Measurements from ENCODE around the gene TGFA. TPM values are rescaled to one million over a fixed set of nuclear protein-coding genes. Genes with fewer than 3 reads are reported as not detected.

The TGFA gene
- total RNA-seq, 1 donor from 2014 or later = 1.4 TPM

GRCh38 chr2:70426341-70426740 is 127.3 kb downstream of the TGFA start:
- TF ChIP-seq, protein P1, sequence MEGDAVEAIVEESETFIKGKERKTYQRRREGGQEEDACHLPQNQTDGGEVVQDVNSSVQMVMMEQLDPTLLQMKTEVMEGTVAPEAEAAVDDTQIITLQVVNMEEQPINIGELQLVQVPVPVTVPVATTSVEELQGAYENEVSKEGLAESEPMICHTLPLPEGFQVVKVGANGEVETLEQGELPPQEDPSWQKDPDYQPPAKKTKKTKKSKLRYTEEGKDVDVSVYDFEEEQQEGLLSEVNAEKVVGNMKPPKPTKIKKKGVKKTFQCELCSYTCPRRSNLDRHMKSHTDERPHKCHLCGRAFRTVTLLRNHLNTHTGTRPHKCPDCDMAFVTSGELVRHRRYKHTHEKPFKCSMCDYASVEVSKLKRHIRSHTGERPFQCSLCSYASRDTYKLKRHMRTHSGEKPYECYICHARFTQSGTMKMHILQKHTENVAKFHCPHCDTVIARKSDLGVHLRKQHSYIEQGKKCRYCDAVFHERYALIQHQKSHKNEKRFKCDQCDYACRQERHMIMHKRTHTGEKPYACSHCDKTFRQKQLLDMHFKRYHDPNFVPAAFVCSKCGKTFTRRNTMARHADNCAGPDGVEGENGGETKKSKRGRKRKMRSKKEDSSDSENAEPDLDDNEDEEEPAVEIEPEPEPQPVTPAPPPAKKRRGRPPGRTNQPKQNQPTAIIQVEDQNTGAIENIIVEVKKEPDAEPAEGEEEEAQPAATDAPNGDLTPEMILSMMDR (conservative IDR thresholded peaks at IDR 0.05) = no peak
- H3K27me3 Mint-ChIP-seq (ENCODE audit: low read depth) = peaks cover 7% of the 10 kb centered on the region
- H3K27ac Mint-ChIP-seq (ENCODE audit: unreplicated experiment) = no peak overlapping the region
- no peak overlapping the region for H3K4me3 Mint-ChIP-seq
- H3K36me3 Mint-ChIP-seq (ENCODE audit: low read depth) = no peaks in the 10 kb centered on the region
- H3K4me1 Mint-ChIP-seq = no peaks in the 10 kb centered on the region
- no peaks in the 10 kb centered on the region for H3K9me3 Mint-ChIP-seq
- no peak for DNase-seq (ENCODE audit: low read depth, low spot score)

DNA sequence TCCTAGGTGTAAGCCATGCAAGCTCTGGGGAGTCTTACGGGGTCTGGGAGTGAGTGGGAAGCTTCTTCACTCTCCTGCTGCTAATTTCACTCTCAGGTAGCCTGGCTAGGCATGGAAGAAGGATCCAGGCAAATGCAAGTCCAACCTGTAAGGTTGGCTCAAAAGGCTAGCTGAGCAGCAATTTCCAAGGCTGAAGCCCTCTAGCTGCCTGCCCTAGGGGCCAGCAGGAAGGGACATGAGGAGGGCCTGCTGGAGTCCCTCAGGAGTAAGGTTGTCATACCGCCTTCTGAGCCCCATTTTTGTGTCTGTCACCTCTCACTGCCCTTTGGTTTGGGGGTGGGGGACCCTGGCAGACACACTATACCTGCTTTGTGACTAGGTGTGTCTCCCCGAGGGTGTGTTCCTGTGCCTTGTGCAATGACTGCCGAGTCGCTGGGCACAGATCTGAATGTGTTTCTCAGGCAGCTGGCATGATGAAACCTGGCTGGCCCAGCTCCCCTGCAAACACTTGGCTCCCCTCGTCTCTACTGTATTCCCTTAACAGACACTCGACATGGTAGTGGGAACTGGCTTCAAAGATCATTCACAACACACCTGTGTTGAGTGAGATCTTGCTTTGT is 127.8 kb downstream of the TGFA start:
- no peaks in the 10 kb centered on the region for H3K9me3 Mint-ChIP-seq
- H3K27me3 Mint-ChIP-seq (ENCODE audit: low read depth) = peaks cover 7% of the 10 kb centered on the region
- no peak for DNase-seq (ENCODE audit: low read depth, low spot score)
- no peak overlapping the region for H3K27ac Mint-ChIP-seq (ENCODE audit: unreplicated experiment)
- H3K4me1 Mint-ChIP-seq = peaks cover 2% of the 10 kb centered on the region
- TF ChIP-seq, protein P1 (conservative IDR thresholded peaks at IDR 0.05) = no peak
- H3K4me3 Mint-ChIP-seq = no peak overlapping the region
- H3K36me3 Mint-ChIP-seq (ENCODE audit: low read depth) = no peaks in the 10 kb centered on the region

- H3K4me1 Mint-ChIP-seq = peaks cover 18% of the 10 kb centered on the region
- TF ChIP-seq, protein P1 (conservative IDR thresholded peaks at IDR 0.05) = no peak
- H3K9me3 Mint-ChIP-seq = no peaks in the 10 kb centered on the region
- peaks cover 11% of the 10 kb centered on the region for H3K27me3 Mint-ChIP-seq (ENCODE audit: low read depth)
- H3K36me3 Mint-ChIP-seq (ENCODE audit: low read depth) = no peaks in the 10 kb centered on the region
- H3K4me3 Mint-ChIP-seq = no peak overlapping the region
- DNase-seq (ENCODE audit: low read depth, low spot score) = no peak
- H3K27ac Mint-ChIP-seq (ENCODE audit: unreplicated experiment) = peak overlapping the region; percentile 60
Observed at GRCh38 chr2:70420740-70421139, 132.9 kb downstream of the TGFA start.

- no peak for DNase-seq (ENCODE audit: low read depth, low spot score)
- peaks cover 11% of the 10 kb centered on the region for H3K27me3 Mint-ChIP-seq (ENCODE audit: low read depth)
- H3K4me1 Mint-ChIP-seq = peaks cover 18% of the 10 kb centered on the region
- H3K36me3 Mint-ChIP-seq (ENCODE audit: low read depth) = no peaks in the 10 kb centered on the region
- peak overlapping the region; percentile 29 for H3K4me3 Mint-ChIP-seq
- no peaks in the 10 kb centered on the region for H3K9me3 Mint-ChIP-seq
- H3K27ac Mint-ChIP-seq (ENCODE audit: unreplicated experiment) = peak overlapping the region; percentile 60
- TF ChIP-seq, protein P1 (conservative IDR thresholded peaks at IDR 0.05) = no peak
Observed at GRCh38 chr2:70420143-70420542, 133.5 kb downstream of the TGFA start.

DNA sequence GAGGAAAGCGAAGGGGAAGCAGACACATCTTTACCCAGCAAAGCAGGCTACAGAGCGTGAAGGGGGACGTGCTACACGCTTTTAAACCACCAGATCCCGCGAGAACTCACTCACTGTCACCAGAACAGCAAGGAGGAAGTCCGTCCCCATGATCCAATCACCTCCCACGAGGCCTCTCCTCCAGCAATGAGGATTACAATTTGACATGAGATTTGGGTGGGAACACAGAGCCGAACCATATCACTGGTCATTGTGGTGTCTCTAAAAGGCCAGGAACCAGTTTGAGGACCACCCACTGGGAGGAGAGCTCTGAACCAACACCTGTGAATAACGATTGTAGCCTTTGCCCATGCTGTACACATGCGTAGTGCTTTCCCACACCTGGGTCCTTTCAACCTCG is 135.1 kb downstream of the TGFA start:
- peaks cover 10% of the 10 kb centered on the region for H3K27me3 Mint-ChIP-seq (ENCODE audit: low read depth)
- H3K9me3 Mint-ChIP-seq = no peaks in the 10 kb centered on the region
- peaks cover 18% of the 10 kb centered on the region for H3K4me1 Mint-ChIP-seq
- TF ChIP-seq, protein P1 (conservative IDR thresholded peaks at IDR 0.05) = no peak
- H3K4me3 Mint-ChIP-seq = no peak overlapping the region
- DNase-seq (ENCODE audit: low read depth, low spot score) = no peak
- no peak overlapping the region for H3K27ac Mint-ChIP-seq (ENCODE audit: unreplicated experiment)
- H3K36me3 Mint-ChIP-seq (ENCODE audit: low read depth) = no peaks in the 10 kb centered on the region

Data from neural crest cell (in vitro differentiated cells).